GM21717 (cell line): ENCODE results near the gene B4GALT7.

Experiments used
- ATAC-seq: cut with Tn5 transposase; IDR thresholded peaks from one replicate; pipeline ENCODE4 v1.9.1; 2021; ENCODE audit warnings: mild to moderate bottlenecking, moderate library complexity; ENCODE audit not compliant: unreplicated experiment

Gene B4GALT7

GRCh38 chr5:177592905-177593304 is 7.0 kb upstream of the B4GALT7 start:
- ATAC-seq, result no peak

GRCh38 chr5:177593511-177593910 is 6.4 kb upstream of the B4GALT7 start:
- no peak for ATAC-seq

GRCh38 chr5:177594071-177594470 is 5.9 kb upstream of the B4GALT7 start:
- ATAC-seq, result no peak

- ATAC-seq, result no peak
These were observed 4.8 kb upstream of the B4GALT7 start for GRCh38 chr5:177595026-177595585.

- no peak for ATAC-seq
These were observed 3.7 kb upstream of the B4GALT7 start for GRCh38 chr5:177595991-177596774.

GRCh38 chr5:177596775-177597238 is 3.1 kb upstream of the B4GALT7 start:
- ATAC-seq, result no peak

- ATAC-seq, result no peak
These were observed 1.5 kb upstream of the B4GALT7 start for GRCh38 chr5:177598477-177598876.

GRCh38 chr5:177600508-177601018 is 631 bp downstream of the B4GALT7 start:
- no peak for ATAC-seq

- ATAC-seq, result no peak
These were observed 1.2 kb downstream of the B4GALT7 start for GRCh38 chr5:177601126-177601525.

GRCh38 chr5:177601577-177602457 is 1.9 kb downstream of the B4GALT7 start:
- no peak for ATAC-seq

- ATAC-seq, result no peak
These were observed 2.5 kb downstream of the B4GALT7 start for GRCh38 chr5:177602458-177602830.

GRCh38 chr5:177603631-177604030 is 3.7 kb downstream of the B4GALT7 start:
- no peak for ATAC-seq

- no peak for ATAC-seq
These were observed 4.2 kb downstream of the B4GALT7 start for GRCh38 chr5:177604116-177604521.

- ATAC-seq, result no peak
These were observed 4.7 kb downstream of the B4GALT7 start for GRCh38 chr5:177604656-177605055.

GRCh38 chr5:177605078-177605477 is 5.1 kb downstream of the B4GALT7 start:
- ATAC-seq, result no peak

GRCh38 chr5:177605667-177606066 is 5.7 kb downstream of the B4GALT7 start:
- no peak for ATAC-seq

GRCh38 chr5:177606071-177607051 is 6.4 kb downstream of the B4GALT7 start:
- ATAC-seq, result no peak

- no peak for ATAC-seq
These were observed 7.2 kb downstream of the B4GALT7 start for GRCh38 chr5:177607115-177607451.

GRCh38 chr5:177607452-177608192 is 7.7 kb downstream of the B4GALT7 start:
- no peak for ATAC-seq
